Right lobe of liver (tissue), 4 donors: Measurements from ENCODE around the gene CABCOCO1.

Experiments used
- POLR2A ChIP-seq: fragments of 450-650 bp; IDR thresholded peaks from one replicate; pipeline ENCODE4 v1.6.1; 2017; ENCODE audit warnings: antibody characterized with exemption, mild to moderate bottlenecking
- TF ChIP-seq, protein P1 (sequence below), 4 donors: fragments of 200-600 bp in 3 of 4; fragments of 450-650 bp in 1 of 4; IDR thresholded peaks; one replicate each; pipeline versions ENCODE4 v1.5.1 to v1.8.0; 2016 to 2022; ENCODE audit warnings: antibody characterized with exemption in 4 of 4, mild to moderate bottlenecking in 2 of 4
- donor health status: DM: no; HTN: no; CAD: no.
- donor health status: DM: no; HTN: no; CAD: no.
- donor health status: DM: no; HTN: yes; CAD: no.

DNA sequence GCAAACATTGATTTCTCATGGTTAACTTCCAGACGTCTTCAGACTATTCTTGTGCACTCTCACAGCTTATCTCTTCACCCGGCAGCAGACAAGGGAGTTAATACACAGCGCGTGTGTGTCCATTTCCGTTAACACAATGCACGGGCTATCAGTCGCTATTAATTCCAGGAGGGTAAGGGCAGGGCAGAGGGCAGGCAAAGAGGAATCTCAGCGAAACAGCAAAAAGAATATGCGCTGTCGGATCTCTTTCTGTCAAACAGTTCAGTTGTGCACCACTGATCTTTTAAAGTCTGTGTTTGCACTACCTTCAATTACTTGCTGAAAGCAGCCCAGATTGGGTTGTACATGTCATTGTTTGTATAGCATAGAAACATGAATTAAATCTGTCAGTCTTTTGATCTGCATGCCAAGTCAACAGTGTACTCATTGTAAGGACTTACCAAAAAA is 41.1 kb upstream of the CABCOCO1 start:
- TF ChIP-seq, protein P1, sequence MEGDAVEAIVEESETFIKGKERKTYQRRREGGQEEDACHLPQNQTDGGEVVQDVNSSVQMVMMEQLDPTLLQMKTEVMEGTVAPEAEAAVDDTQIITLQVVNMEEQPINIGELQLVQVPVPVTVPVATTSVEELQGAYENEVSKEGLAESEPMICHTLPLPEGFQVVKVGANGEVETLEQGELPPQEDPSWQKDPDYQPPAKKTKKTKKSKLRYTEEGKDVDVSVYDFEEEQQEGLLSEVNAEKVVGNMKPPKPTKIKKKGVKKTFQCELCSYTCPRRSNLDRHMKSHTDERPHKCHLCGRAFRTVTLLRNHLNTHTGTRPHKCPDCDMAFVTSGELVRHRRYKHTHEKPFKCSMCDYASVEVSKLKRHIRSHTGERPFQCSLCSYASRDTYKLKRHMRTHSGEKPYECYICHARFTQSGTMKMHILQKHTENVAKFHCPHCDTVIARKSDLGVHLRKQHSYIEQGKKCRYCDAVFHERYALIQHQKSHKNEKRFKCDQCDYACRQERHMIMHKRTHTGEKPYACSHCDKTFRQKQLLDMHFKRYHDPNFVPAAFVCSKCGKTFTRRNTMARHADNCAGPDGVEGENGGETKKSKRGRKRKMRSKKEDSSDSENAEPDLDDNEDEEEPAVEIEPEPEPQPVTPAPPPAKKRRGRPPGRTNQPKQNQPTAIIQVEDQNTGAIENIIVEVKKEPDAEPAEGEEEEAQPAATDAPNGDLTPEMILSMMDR (IDR thresholded peaks at IDR 0.05): no peak
- TF ChIP-seq POLR2A: no peak
